ENCODE results near the gene FUT1. TPM values are rescaled to one million over a fixed set of nuclear protein-coding genes. Genes with fewer than 3 reads are reported as not detected.
"Not testable (repeated sequence)": the region's sequence is repeated elsewhere in the genome, so short reads cannot be mapped to it uniquely, and the experiment has no call there.

Gene FUT1
- total RNA-seq, 4 donors from 2014 or later, result 0.83 to 2.5 (median 2.1) TPM

DNA sequence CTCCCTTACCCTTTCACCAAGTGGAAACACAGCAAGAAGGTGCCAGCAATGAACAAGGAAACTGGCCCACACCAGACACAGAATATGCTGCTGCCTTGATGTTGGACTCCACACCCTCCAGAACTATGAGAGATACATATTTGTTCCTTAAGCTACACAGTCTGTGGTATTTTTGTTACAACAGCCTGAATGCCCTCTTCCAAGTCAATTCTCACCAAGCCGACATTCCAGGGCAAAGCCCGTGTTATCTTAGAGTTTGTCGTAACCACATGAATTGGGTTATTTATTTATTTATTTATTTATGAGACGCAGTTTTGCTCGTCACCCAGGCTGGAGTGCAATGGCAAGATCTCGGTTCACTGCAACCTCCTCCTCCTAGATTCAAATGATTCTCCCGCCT is 17.8 kb upstream of the FUT1 start:
- Histone ChIP-seq H3K36me3 (no peaks in the 10 kb centered on the region), H3K27me3 (peaks cover 0 to 29% (median 0%) of the 10 kb centered on the region in 4 donors), H3K27ac (replicated peaks in 1 of 4) (no peak overlapping the region), H3K4me3 (no peak overlapping the region), H3K9me3 (no peaks in the 10 kb centered on the region), H3K4me1 (no peaks in the 10 kb centered on the region)
- intact Hi-C loops (cut with DNase I), result no loop called here
- TF ChIP-seq POLR2A (IDR thresholded peaks at IDR 0.05; ENCODE audit: low read depth), result no peak
- no peak for TF ChIP-seq POLR2AphosphoS5 (IDR thresholded peaks at IDR 0.05)
- no peak for TF ChIP-seq CTCF (IDR thresholded peaks at IDR 0.05)
- no peak for TF ChIP-seq EP300 (IDR thresholded peaks at IDR 0.05)
- 89% methylated on average over 7 of the region's 7 CpGs for WGBS
- no peak for DNase-seq (ENCODE audit: extremely low spot score)

DNA sequence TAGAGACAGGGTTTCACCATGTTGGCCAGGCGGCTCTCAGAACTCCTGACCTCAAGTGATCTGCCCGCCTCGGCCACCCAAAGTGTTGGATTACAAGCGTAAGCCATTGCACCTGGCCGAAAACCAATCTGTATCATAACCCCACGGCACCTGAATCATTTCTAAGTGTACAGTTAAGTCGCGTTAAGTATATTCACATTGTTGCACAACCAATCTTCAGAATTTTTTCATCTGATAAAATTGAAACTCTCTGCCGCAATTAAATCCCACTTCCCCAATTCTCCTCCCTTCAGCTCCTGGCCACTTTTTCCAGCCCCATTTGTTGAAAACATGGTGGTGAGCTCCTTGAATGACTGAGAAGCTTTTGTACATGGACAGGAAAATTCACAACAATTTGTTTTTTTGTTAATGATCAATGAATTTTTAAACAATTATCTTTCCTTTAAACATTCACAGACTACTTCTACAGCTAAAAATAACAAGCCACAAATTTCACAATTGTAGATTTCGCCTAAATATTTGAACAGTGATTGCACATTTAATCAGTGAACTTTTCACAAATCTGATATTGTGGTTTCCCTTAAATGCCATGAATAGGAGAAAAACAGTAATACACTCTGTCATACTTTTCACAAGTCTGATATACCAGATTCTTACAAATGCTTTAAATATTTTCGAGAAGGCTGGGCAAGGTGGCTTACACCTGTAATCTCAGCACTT is 16.7 kb upstream of the FUT1 start:
- WGBS, result 75% methylated on average over 11 of the region's 11 CpGs
- TF ChIP-seq CTCF (IDR thresholded peaks at IDR 0.05), result no peak
- no peak for TF ChIP-seq POLR2AphosphoS5 (IDR thresholded peaks at IDR 0.05)
- TF ChIP-seq EP300 (IDR thresholded peaks at IDR 0.05), result no peak
- TF ChIP-seq POLR2A (IDR thresholded peaks at IDR 0.05; ENCODE audit: low read depth), result no peak

GRCh38 chr19:48768171-48768753 is 15.8 kb upstream of the FUT1 start:
- intact Hi-C loops (cut with DNase I); H3K4me3 ChIP-seq; H3K27ac ChIP-seq (replicated peaks in 1 of 4); H3K9me3 ChIP-seq; H3K36me3 ChIP-seq; H3K4me1 ChIP-seq; DNase-seq (ENCODE audit: extremely low spot score): not testable (repeated sequence)
- H3K27me3 ChIP-seq, result peaks cover 0 to 35% (median 0%) of the 10 kb centered on the region in 4 donors
- 46% methylated on average over 6 of the region's 6 CpGs for WGBS

More for the DNA sequence above, 16.7 kb upstream of the FUT1 start:
- Histone ChIP-seq H3K36me3 (no peaks in the 10 kb centered on the region), H3K9me3 (no peaks in the 10 kb centered on the region), H3K27ac (replicated peaks in 1 of 4) (no peak overlapping the region), H3K27me3 (peaks cover 0 to 35% (median 0%) of the 10 kb centered on the region in 4 donors), H3K4me3 (no peak overlapping the region), H3K4me1 (no peaks in the 10 kb centered on the region)
- no peak for DNase-seq (ENCODE audit: extremely low spot score)
- intact Hi-C loops (cut with DNase I), result no loop called here

DNA sequence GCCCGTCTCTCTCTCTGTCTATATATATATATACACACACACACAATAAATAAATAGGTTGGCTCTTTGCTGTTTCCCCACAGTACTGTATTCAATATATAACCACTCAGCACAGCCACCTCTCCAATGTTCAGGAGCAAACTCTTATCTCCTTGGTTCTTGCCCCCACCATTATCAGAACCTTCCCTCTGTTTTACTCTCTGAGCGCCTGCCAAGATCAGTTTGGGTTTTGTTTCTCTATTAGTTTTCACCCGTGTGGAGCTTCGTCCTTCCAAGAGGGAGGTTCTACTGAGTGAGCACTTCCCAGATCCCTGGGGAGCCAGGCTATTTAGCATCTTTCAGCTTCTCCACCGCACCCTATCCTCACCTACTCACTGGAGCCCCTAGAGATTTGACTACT is 13.4 kb upstream of the FUT1 start:
- H3K27me3 ChIP-seq, result peaks cover 0 to 31% (median 0%) of the 10 kb centered on the region in 4 donors
- DNase-seq (ENCODE audit: extremely low spot score); H3K36me3 ChIP-seq; intact Hi-C loops (cut with DNase I); H3K4me3 ChIP-seq; H3K27ac ChIP-seq (replicated peaks in 1 of 4); H3K9me3 ChIP-seq; H3K4me1 ChIP-seq: not testable (repeated sequence)
- WGBS, result 33% methylated on average over 5 of the region's 5 CpGs

- Histone ChIP-seq H3K36me3 (no peaks in the 10 kb centered on the region), H3K27me3 (peaks cover 0 to 19% (median 0%) of the 10 kb centered on the region in 4 donors), H3K4me1 (peaks cover 0 to 5% (median 2%) of the 10 kb centered on the region in 4 donors), H3K9me3 (no peaks in the 10 kb centered on the region), H3K27ac (replicated peaks in 1 of 4) (peak overlapping the region in 2 of 4 donors; percentile 38 to 53), H3K4me3 (no peak overlapping the region)
- intact Hi-C loops (cut with DNase I), result no loop called here
- TF ChIP-seq POLR2AphosphoS5 (IDR thresholded peaks at IDR 0.05) (no peak), POLR2A (IDR thresholded peaks at IDR 0.05; ENCODE audit: low read depth) (no peak), EP300 (IDR thresholded peaks at IDR 0.05) (no peak), CTCF (IDR thresholded peaks at IDR 0.05) (no peak)
- DNase-seq (ENCODE audit: extremely low spot score), result no peak
- WGBS, result 65% methylated on average over 15 of the region's 16 CpGs
Measured at GRCh38 chr19:48760504-48761205, 8.2 kb upstream of the FUT1 start.
